ENCODE data around the gene PLIN5. TPM values are rescaled to one million over a fixed set of nuclear protein-coding genes. Genes with fewer than 3 reads are reported as not detected.

The PLIN5 gene
- total and polyA plus RNA-seq, 2 of the 8 experiments (the other 6 are each of a cell fraction or from before 2014, with no cell fraction given) = 2.0 to 2.5 TPM

- H3K4ac ChIP-seq (replicated peaks; ENCODE audit: insufficient read length, low read depth, low read length) = no peak overlapping the region
- DNase-seq (ENCODE audit: low read depth in 1 of 2, low spot score in 2 of 2) (no peak), FAIRE-seq (no peak)
- H3K79me1 ChIP-seq (ENCODE audit: low read depth, low read length) = no peaks in the 10 kb centered on the region
- no peak overlapping the region for H2BK12ac ChIP-seq (ENCODE audit: low read depth, low read length)
- no peak overlapping the region for H3K9ac ChIP-seq (replicated peaks in 1 of 4; ENCODE audit: extremely low read depth in 1 of 4, low read depth in 3 of 4, low read length in 3 of 4)
- no peaks in the 10 kb centered on the region for H3K79me2 ChIP-seq (ENCODE audit: control insufficient read depth in 1 of 2, insufficient read depth in 2 of 2, low read length in 2 of 2)
- no peak overlapping the region for H3K27ac ChIP-seq (ENCODE audit: low read depth, low read length)
- no peak overlapping the region for H2AFZ ChIP-seq (ENCODE audit: low read length)
- TF ChIP-seq SIRT6 (IDR thresholded peaks at IDR 0.05; ENCODE audit: low read length) (no peak), POU5F1 (IDR thresholded peaks at IDR 0.05; ENCODE audit: low read depth, low read length) (no peak), ASH2L (IDR thresholded peaks at IDR 0.05; ENCODE audit: low read length) (no peak), SIX5 (IDR thresholded peaks at IDR 0.05; ENCODE audit: low read depth, low read length) (no peak), CBX5 (IDR thresholded peaks at IDR 0.05; ENCODE audit: low read depth, low read length) (no peak), PHF8 (conservative IDR thresholded peaks at IDR 0.05; ENCODE audit: low read depth, low read length) (no peak), JUN (IDR thresholded peaks at IDR 0.05; ENCODE audit: low read depth, low read length) (no peak), POLR2AphosphoS5 (IDR thresholded peaks at IDR 0.05; ENCODE audit: low read depth, low read length) (no peak), KDM1A (IDR thresholded peaks at IDR 0.05; ENCODE audit: borderline replicate concordance, low read length) (no peak)
- H3K4me1 ChIP-seq (replicated peaks in 1 of 4; ENCODE audit: control insufficient read depth in 3 of 4, insufficient read depth in 4 of 4, low read length in 3 of 4) = no peaks in the 10 kb centered on the region
- peaks cover 12 to 26% of the 10 kb centered on the region in 2 experiments for H4K20me1 ChIP-seq (replicated peaks in 1 of 2; ENCODE audit: control insufficient read depth in 1 of 2, insufficient read depth in 2 of 2, low read length in 2 of 2)
- no peak overlapping the region for H2BK15ac ChIP-seq (ENCODE audit: low read length)
- H3K56ac ChIP-seq (replicated peaks; ENCODE audit: insufficient read length, low read depth, low read length) = no peak overlapping the region
- no peak overlapping the region for H2AK5ac ChIP-seq (ENCODE audit: low read depth, low read length)
- H3K14ac ChIP-seq (ENCODE audit: insufficient read length) = no peak overlapping the region
- H3K18ac ChIP-seq (ENCODE audit: extremely low read depth, low read length) = no peak overlapping the region
- no peak overlapping the region for H2BK120ac ChIP-seq (replicated peaks; ENCODE audit: low read depth, low read length)
- H3K4me3 ChIP-seq (ENCODE audit: extremely low read depth in 1 of 4, insufficient read depth in 2 of 4, low read depth in 3 of 4, low read length in 4 of 4) = no peak overlapping the region
- no peak overlapping the region; the same call in 1 of the 2 replicates for H4K8ac ChIP-seq (ENCODE audit: extremely low read depth, insufficient read depth, low read length)
- no peak overlapping the region for H3K4me2 ChIP-seq (ENCODE audit: insufficient read depth in 1 of 2, low read depth in 2 of 2, low read length in 2 of 2)
- peaks cover 0 to 3% (median 2%) of the 10 kb centered on the region in 4 experiments; a peak in 3 of 7 replicates for H3K27me3 ChIP-seq (replicated peaks in 1 of 4; ENCODE audit: control insufficient read depth in 3 of 4, extremely low read depth in 1 of 4, insufficient read depth in 3 of 4, low read length in 3 of 4)
- H2BK5ac ChIP-seq (ENCODE audit: low read depth, low read length) = no peak overlapping the region
- WGBS, 2 experiments (ENCODE audit: extremely low coverage in 1 of 2, insufficient coverage in 1 of 2, insufficient read length in 1 of 2, insufficient replicate concordance in 2 of 2, low coverage in 1 of 2, low lambda C conversion rate in 2 of 2, missing lambda C conversion rate in 1 of 2) = 90% methylated on average over 31 of the region's 37 CpGs; no CpG with 5 or more reads in 1 of the 2 experiments
- no peak overlapping the region for H4K5ac ChIP-seq (ENCODE audit: insufficient read length, low read depth, low read length)
- H2BK20ac ChIP-seq (ENCODE audit: low read length) = no peak overlapping the region
- CTCF ChIA-PET (ENCODE audit: partially characterized antibody) = interaction anchor here (0.8 to 2.3 kb wide), 3 partner anchors 21 to 25 kb away, joined by 3 to 9 read pairs (median 5); no protein-coding TSS in a partner anchor
- no peak overlapping the region for H4K91ac ChIP-seq (replicated peaks; ENCODE audit: insufficient read length, low read length)
- no peaks in the 10 kb centered on the region for H3K9me3 ChIP-seq (ENCODE audit: insufficient read depth in 2 of 2, low read depth in 1 of 2, low read length in 1 of 2)
- POLR2A ChIA-PET (ENCODE audit: partially characterized antibody) = interaction anchor here (0.6 to 3.5 kb wide), 6 partner anchors 8 to 37 kb away, joined by 3 to 19 read pairs (median 8); partner anchors contain the start of genes HDGFL2 and PLIN4
- no peaks in the 10 kb centered on the region for H3K23me2 ChIP-seq (ENCODE audit: low read depth, low read length)
- H3K23ac ChIP-seq (ENCODE audit: insufficient read length) = no peak overlapping the region
- H3K36me3 ChIP-seq (ENCODE audit: control insufficient read depth in 2 of 4, insufficient read depth in 4 of 4, low read length in 3 of 4) = peaks cover 10 to 58% (median 21%) of the 10 kb centered on the region in 4 experiments
Observed at GRCh38 chr19:4502282-4503131, 32.5 kb downstream of the PLIN5 start.
